RCC 7860 (cell line): Measurements from ENCODE around the gene CHST15.

Experiments
- DNase-seq: peaks from one replicate; pipeline ENCODE4 v3.0.0-alpha.2; 2015; ENCODE audit warnings: low spot score
- FAIRE-seq: peaks from 2 replicates; lab custom pipeline; 2012; peaks lifted over from hg19 to GRCh38; lab: Jason Lieb, UNC

CHST15 gene

GRCh38 chr10:123986736-123987135, 106.7 kb downstream of the CHST15 start:
- FAIRE-seq (no peak), DNase-seq (no peak)

- peak; percentile 80 for DNase-seq
- FAIRE-seq, result peak; percentile 39
These were observed 119.0 kb downstream of the CHST15 start for GRCh38 chr10:123974406-123974805.

GRCh38 chr10:123972481-123973401, 120.7 kb downstream of the CHST15 start:
- DNase-seq, result no peak
- no peak for FAIRE-seq

GRCh38 chr10:123970927-123971286, 122.5 kb downstream of the CHST15 start:
- no peak for DNase-seq
- FAIRE-seq, result no peak

GRCh38 chr10:123970207-123970926, 123.0 kb downstream of the CHST15 start:
- DNase-seq (no peak), FAIRE-seq (no peak)

GRCh38 chr10:123967626-123968243, 125.7 kb downstream of the CHST15 start:
- no peak for FAIRE-seq

GRCh38 chr10:123966896-123967231, 126.5 kb downstream of the CHST15 start:
- FAIRE-seq (no peak), DNase-seq (no peak)

More at GRCh38 chr10:123967626-123968243, 125.7 kb downstream of the CHST15 start:
- DNase-seq, result peak; percentile 23

GRCh38 chr10:123965973-123966895, 127.2 kb downstream of the CHST15 start:
- FAIRE-seq (no peak), DNase-seq (no peak)

- DNase-seq, result no peak
- FAIRE-seq, result no peak
These were observed 128.4 kb downstream of the CHST15 start for GRCh38 chr10:123964953-123965352.

GRCh38 chr10:123962756-123963530, 130.5 kb downstream of the CHST15 start:
- DNase-seq (no peak), FAIRE-seq (no peak)

GRCh38 chr10:123958241-123958640, 135.2 kb downstream of the CHST15 start:
- DNase-seq (no peak), FAIRE-seq (no peak)
